Right renal pelvis (tissue), 4 donors: ENCODE data around the gene HMGN1. TPM values are rescaled to one million over a fixed set of nuclear protein-coding genes. Genes with fewer than 3 reads are reported as not detected.

ENCODE experiments used
- DNase-seq, 4 donors: peaks; one replicate each; pipeline ENCODE4 v3.0.0-alpha.2; 2013; ENCODE audit warnings: low read depth in 4 of 4, low spot score in 3 of 4, missing footprints in 1 of 4
- polyA plus RNA-seq, 4 donors: library from polyadenylated mRNA; unstranded; fragments of 120-200 nt; gene quantifications; one replicate each; pipeline ENCODE4 v1.2.1, GENCODE V29; 2013; ENCODE audit not compliant: insufficient read length in 4 of 4

Gene HMGN1
- polyA plus RNA-seq, 4 donors, result 640 to 776 (median 771) TPM

- DNase-seq, result peak; percentile 79 to 85 (median 82)
Observed at GRCh38 chr21:39312112-39313041, 36.5 kb downstream of the HMGN1 start.

DNA sequence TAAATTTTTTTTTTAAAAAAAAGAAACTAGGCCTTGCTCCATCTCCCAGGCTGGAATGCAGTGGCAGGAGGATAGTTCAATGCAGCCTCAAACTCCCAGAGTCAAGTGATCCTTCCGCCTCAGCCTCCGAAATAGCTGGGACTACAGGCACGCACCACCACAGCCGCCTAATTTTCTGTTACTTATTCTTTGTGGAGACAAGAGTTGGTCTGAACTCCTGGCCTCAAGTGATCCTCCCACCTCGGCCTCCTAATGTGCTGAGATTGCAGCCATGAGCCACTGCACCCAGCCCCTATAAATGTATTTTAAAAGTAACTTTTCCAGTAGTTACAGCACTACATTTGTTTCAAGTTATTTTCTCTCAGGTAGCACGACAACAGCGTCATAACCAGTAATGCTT is 37.7 kb downstream of the HMGN1 start:
- no peak for DNase-seq

- DNase-seq, result no peak
Observed at GRCh38 chr21:39307466-39307865, 41.4 kb downstream of the HMGN1 start.

- DNase-seq, result no peak
Observed at GRCh38 chr21:39300587-39300986, 48.3 kb downstream of the HMGN1 start.

DNA sequence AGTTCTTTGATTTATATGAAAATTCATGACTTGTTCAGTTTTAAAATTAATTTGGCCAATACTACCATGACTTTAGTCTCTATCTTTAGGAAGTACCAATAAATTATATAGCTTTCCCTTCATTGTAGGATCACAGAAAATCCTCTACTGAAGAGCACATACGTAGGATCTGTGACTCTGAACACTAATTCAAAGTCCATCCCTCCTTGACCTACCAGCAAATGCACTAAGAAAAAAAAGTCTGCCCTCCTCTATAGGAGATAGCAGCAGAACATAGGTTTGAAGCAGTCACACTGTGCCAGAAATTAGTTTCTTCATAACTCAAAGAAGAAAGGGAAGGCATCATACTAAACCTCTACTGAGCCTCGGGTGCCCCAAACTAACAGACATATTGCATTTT is 52.0 kb downstream of the HMGN1 start:
- no peak for DNase-seq

Other genes starting within 250 kb of the HMGN1 start
- 10 to 100 TPM; 45.5 to 54.7 (median 51.7) TPM for gene PSMG1, start 165.6 kb downstream of the HMGN1 start, polyA plus RNA-seq
- gene BRWD1, start 35.5 kb downstream of the HMGN1 start, polyA plus RNA-seq, result 10 to 100 TPM; 47.1 to 53.2 (median 52.5) TPM
- 1 to 10 TPM; 3.8 to 7.8 (median 6.1) TPM for gene LCA5L, start 96.7 kb upstream of the HMGN1 start, polyA plus RNA-seq
- gene SH3BGR, start 102.9 kb upstream of the HMGN1 start, polyA plus RNA-seq, result 1 to 10 TPM; 5.7 to 7.4 (median 7.0) TPM